HEK293T (cell line): Measurements from ENCODE around the gene NQO1.

Source experiments
- CTCF ChIA-PET: fragments of 350-600 bp; formaldehyde crosslinking; extraction: SDS; loops from one replicate; lab custom pipeline; 2021; ENCODE audit warnings: antibody characterized with exemption, inconsistent platforms; lab: Yijun Ruan, JAX
- POLR2A ChIA-PET: fragments of 350-600 bp; formaldehyde crosslinking; extraction: SDS; loops from one replicate; lab custom pipeline; 2020; ENCODE audit warnings: antibody characterized with exemption, inconsistent platforms; lab: Yijun Ruan, JAX
- DNase-seq: peaks from one replicate; pipeline ENCODE4 v3.0.0; 2012; ENCODE audit warnings: mixed read lengths; ENCODE audit errors: extremely low spot score
- FOXM1 ChIP-seq: fragments of 450-650 bp; IDR thresholded peaks from 2 replicates; pipeline ENCODE4 v1.6.1; 2017; ENCODE audit warnings: mild to moderate bottlenecking, borderline replicate concordance
- LEF1 ChIP-seq: fragments of 450-650 bp; IDR thresholded peaks from 2 replicates; pipeline ENCODE4 v1.6.1; 2017; ENCODE audit warnings: mild to moderate bottlenecking, borderline replicate concordance
- SUZ12 ChIP-seq: fragments of 450-650 bp; IDR thresholded peaks from 2 replicates; pipeline ENCODE4 v1.6.1; 2016; ENCODE audit warnings: mild to moderate bottlenecking
- ZNF384 ChIP-seq: fragments of 450-650 bp; IDR thresholded peaks from 2 replicates; pipeline ENCODE4 v1.6.1; 2016
- TF ChIP-seq, protein P1 (sequence below): fragments of 450-650 bp; IDR thresholded peaks from 2 replicates; pipeline ENCODE4 v1.6.1; 2016

The NQO1 gene

DNA sequence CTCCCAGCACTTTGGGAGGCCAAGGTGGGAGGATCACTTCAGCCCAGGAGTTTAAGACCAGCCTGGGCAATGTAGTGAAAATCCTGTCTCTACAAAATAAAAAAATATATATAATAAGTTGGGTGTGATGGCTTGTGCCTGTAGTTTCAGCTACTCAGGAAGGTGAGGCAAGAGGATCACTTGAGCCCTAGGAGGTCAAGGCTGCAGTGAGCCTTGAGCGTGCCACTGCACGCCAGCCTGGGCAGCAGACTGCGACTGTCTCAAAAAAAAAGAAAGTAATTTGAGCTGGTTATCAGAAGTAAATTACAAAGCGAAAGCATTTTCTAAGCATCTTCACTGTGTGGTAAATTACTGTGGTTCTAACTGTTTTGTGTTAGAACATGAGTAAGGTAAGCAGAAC is 66.2 kb downstream of the NQO1 start:
- ChIA-PET CTCF (no interaction called here), POLR2A (no interaction called here)
- no peak for DNase-seq
- TF ChIP-seq SUZ12, result no peak
- no peak for TF ChIP-seq ZNF384
- TF ChIP-seq LEF1, result no peak
- TF ChIP-seq, protein P1, sequence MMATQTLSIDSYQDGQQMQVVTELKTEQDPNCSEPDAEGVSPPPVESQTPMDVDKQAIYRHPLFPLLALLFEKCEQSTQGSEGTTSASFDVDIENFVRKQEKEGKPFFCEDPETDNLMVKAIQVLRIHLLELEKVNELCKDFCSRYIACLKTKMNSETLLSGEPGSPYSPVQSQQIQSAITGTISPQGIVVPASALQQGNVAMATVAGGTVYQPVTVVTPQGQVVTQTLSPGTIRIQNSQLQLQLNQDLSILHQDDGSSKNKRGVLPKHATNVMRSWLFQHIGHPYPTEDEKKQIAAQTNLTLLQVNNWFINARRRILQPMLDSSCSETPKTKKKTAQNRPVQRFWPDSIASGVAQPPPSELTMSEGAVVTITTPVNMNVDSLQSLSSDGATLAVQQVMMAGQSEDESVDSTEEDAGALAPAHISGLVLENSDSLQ, result no peak
- no peak for TF ChIP-seq FOXM1
